GM21619 (cell line): ENCODE data around the gene EEFSEC.

Experiments used
- ATAC-seq: cut with Tn5 transposase; IDR thresholded peaks from one replicate; pipeline ENCODE4 v1.9.1; 2021; ENCODE audit not compliant: unreplicated experiment

Gene EEFSEC

GRCh38 chr3:128344052-128344735, 190.9 kb downstream of the EEFSEC start:
- ATAC-seq = no peak

- no peak for ATAC-seq
These were observed 191.9 kb downstream of the EEFSEC start for GRCh38 chr3:128345196-128345595.

- no peak for ATAC-seq
These were observed 193.3 kb downstream of the EEFSEC start for GRCh38 chr3:128346562-128346961.

- ATAC-seq = no peak
These were observed 194.0 kb downstream of the EEFSEC start for GRCh38 chr3:128347282-128347681.

- ATAC-seq = no peak
These were observed 194.8 kb downstream of the EEFSEC start for GRCh38 chr3:128348075-128348474.

- ATAC-seq = no peak
These were observed 195.7 kb downstream of the EEFSEC start for GRCh38 chr3:128348805-128349531.

- no peak for ATAC-seq
These were observed 196.8 kb downstream of the EEFSEC start for GRCh38 chr3:128349963-128350599.

- ATAC-seq = no peak
These were observed 198.3 kb downstream of the EEFSEC start for GRCh38 chr3:128351546-128351945.

GRCh38 chr3:128352326-128352725, 199.0 kb downstream of the EEFSEC start:
- no peak for ATAC-seq

GRCh38 chr3:128353361-128353965, 200.2 kb downstream of the EEFSEC start:
- no peak for ATAC-seq

- no peak for ATAC-seq
These were observed 200.9 kb downstream of the EEFSEC start for GRCh38 chr3:128353991-128354687.

GRCh38 chr3:128354788-128355542, 201.7 kb downstream of the EEFSEC start:
- no peak for ATAC-seq

- ATAC-seq = no peak
These were observed 202.2 kb downstream of the EEFSEC start for GRCh38 chr3:128355543-128355919.

- ATAC-seq = no peak
These were observed 203.5 kb downstream of the EEFSEC start for GRCh38 chr3:128356822-128357221.

GRCh38 chr3:128357538-128357937, 204.3 kb downstream of the EEFSEC start:
- no peak for ATAC-seq

GRCh38 chr3:128358156-128358895, 205.0 kb downstream of the EEFSEC start:
- no peak for ATAC-seq

GRCh38 chr3:128359060-128359664, 205.9 kb downstream of the EEFSEC start:
- ATAC-seq = no peak

- no peak for ATAC-seq
These were observed 206.8 kb downstream of the EEFSEC start for GRCh38 chr3:128359846-128360642.
